Measurements from ENCODE around the gene FAM98A. TPM values are rescaled to one million over a fixed set of nuclear protein-coding genes. Genes with fewer than 3 reads are reported as not detected.

The FAM98A gene
- total and polyA plus RNA-seq, 7 donors, result 11.8 to 53.2 (median 20.9) TPM

DNA sequence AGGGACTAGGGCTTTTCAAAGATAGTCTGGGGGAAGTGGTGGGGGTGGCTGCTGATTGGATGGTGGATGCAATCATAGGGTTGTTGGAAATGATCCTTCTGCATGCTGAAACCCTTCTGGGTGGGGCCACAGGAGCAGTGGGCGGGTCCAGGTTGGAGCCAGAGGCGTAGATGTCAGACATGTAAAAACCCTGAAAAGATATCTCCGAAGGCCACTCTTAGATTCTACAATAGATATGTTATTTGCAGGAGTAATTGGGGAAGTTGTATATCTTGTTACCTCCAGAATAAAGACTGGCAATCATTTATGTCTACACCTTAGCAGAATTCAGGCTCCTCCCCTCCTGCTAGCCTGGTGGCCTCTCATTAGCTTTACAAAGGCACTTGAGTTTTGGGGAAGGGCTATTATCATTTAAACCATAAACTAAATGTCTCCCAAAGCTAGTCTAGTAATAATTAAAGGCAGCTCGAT, 8.2 kb upstream of the FAM98A start:
- intact Hi-C loops (cut with DNase I), result no loop called here
- TF ChIP-seq POLR2AphosphoS5 (IDR thresholded peaks at IDR 0.05), result no peak
- no peak for TF ChIP-seq POLR2A (IDR thresholded peaks at IDR 0.05)
- TF ChIP-seq EP300 (IDR thresholded peaks at IDR 0.05), result no peak
- TF ChIP-seq, protein P1, sequence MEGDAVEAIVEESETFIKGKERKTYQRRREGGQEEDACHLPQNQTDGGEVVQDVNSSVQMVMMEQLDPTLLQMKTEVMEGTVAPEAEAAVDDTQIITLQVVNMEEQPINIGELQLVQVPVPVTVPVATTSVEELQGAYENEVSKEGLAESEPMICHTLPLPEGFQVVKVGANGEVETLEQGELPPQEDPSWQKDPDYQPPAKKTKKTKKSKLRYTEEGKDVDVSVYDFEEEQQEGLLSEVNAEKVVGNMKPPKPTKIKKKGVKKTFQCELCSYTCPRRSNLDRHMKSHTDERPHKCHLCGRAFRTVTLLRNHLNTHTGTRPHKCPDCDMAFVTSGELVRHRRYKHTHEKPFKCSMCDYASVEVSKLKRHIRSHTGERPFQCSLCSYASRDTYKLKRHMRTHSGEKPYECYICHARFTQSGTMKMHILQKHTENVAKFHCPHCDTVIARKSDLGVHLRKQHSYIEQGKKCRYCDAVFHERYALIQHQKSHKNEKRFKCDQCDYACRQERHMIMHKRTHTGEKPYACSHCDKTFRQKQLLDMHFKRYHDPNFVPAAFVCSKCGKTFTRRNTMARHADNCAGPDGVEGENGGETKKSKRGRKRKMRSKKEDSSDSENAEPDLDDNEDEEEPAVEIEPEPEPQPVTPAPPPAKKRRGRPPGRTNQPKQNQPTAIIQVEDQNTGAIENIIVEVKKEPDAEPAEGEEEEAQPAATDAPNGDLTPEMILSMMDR (IDR thresholded peaks at IDR 0.05), result no peak
- H3K36me3 ChIP-seq, result no peaks in the 10 kb centered on the region
- no peaks in the 10 kb centered on the region for H3K27me3 ChIP-seq
- DNase-seq, result no peak
- H3K27ac ChIP-seq, result no peak overlapping the region
- H3K9me3 ChIP-seq, result no peaks in the 10 kb centered on the region
- 58 to 71% methylated on average over 4 of the region's 4 CpGs for WGBS, 2 donors
- peaks cover 0 to 14% (median 4%) of the 10 kb centered on the region in 4 donors for H3K4me1 ChIP-seq
- H3K4me3 ChIP-seq, result no peak overlapping the region

DNA sequence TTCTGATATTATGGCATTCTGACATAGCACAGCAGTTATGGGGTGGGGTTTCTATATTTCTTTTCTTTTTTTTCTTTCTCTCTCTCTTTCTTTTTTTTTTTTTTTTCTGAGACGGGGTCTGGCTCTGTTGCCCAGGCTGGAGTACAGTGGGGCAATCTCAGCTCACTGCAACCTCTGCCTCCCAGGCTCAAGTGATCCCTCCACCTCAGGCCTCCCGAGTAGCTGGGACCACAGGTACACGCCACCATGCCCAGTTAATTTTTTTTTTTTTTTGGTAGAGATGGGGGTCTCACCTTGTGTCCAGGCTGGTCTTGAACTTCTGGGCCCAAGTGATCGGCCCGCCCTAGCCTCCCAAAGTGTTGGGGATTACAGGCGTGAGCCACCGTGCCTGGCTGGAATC, 7.5 kb upstream of the FAM98A start:
- DNase-seq, result no peak
- H3K9me3 ChIP-seq, result no peaks in the 10 kb centered on the region
- H3K27me3 ChIP-seq, result no peaks in the 10 kb centered on the region
- no peak overlapping the region for H3K4me3 ChIP-seq
- H3K27ac ChIP-seq, result no peak overlapping the region
- 90 to 96% methylated on average over 7 of the region's 7 CpGs for WGBS, 2 donors
- intact Hi-C loops (cut with DNase I), result no loop called here
- H3K4me1 ChIP-seq, result peaks cover 0 to 14% (median 4%) of the 10 kb centered on the region in 4 donors
- TF ChIP-seq EP300 (IDR thresholded peaks at IDR 0.05) (no peak), POLR2AphosphoS5 (IDR thresholded peaks at IDR 0.05) (no peak), POLR2A (IDR thresholded peaks at IDR 0.05) (no peak)
- TF ChIP-seq, protein P1 (IDR thresholded peaks at IDR 0.05), result no peak
- no peaks in the 10 kb centered on the region for H3K36me3 ChIP-seq

DNA sequence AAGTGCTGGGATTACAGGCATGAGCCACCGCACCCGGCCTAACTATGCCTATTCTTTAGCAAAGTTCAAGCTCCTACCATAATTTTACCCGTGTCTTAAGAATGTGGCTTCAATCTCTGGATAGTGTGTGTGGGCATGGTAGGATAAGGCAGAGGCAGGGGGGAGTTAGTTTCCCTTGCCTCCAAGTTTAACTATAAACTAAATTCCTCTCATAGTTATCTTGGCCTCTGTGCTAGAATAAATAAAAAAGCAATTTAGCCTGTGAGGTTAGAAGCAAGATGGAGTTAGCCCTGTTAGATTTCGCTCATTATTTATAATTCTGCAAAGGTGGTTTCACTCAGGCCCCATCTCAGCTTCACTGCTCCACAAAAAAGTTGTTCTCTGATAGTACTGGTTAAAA, 7.0 kb upstream of the FAM98A start:
- no peak overlapping the region for H3K4me3 ChIP-seq
- TF ChIP-seq, protein P1 (IDR thresholded peaks at IDR 0.05), result no peak
- TF ChIP-seq EP300 (IDR thresholded peaks at IDR 0.05) (no peak), POLR2A (IDR thresholded peaks at IDR 0.05) (no peak), POLR2AphosphoS5 (IDR thresholded peaks at IDR 0.05) (no peak)
- peaks cover 0 to 14% (median 4%) of the 10 kb centered on the region in 4 donors for H3K4me1 ChIP-seq
- no peaks in the 10 kb centered on the region for H3K9me3 ChIP-seq
- H3K27me3 ChIP-seq, result no peaks in the 10 kb centered on the region
- DNase-seq, result no peak
- H3K36me3 ChIP-seq, result no peaks in the 10 kb centered on the region
- WGBS, 2 donors, result 88 to 92% methylated on average over 4 of the region's 4 CpGs
- no peak overlapping the region for H3K27ac ChIP-seq
- intact Hi-C loops (cut with DNase I), result no loop called here

DNA sequence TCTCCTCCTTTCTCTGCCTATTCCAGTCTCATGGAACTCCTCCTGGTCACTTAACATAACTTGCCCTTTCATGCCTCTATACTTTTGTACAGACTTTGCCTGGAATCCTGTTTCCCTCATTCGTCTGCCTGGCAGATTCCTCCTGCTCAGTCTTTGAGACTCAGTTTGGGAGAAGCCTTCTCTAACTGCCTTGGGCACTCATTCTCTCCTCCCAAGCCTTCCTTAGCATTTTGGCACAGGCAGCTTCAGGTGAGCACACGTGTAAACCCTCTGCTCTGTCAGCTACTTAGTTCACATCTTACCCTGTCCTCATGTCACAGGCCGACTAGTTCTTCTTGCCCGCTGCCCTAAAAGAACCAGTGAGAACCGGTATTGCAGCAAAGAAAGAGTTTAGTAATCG, 6.0 kb upstream of the FAM98A start:
- no peaks in the 10 kb centered on the region for H3K36me3 ChIP-seq
- no peaks in the 10 kb centered on the region for H3K27me3 ChIP-seq
- H3K4me1 ChIP-seq, result peaks cover 0 to 14% (median 4%) of the 10 kb centered on the region in 4 donors
- TF ChIP-seq POLR2A (IDR thresholded peaks at IDR 0.05), result no peak
- TF ChIP-seq EP300 (IDR thresholded peaks at IDR 0.05), result no peak
- TF ChIP-seq, protein P1 (IDR thresholded peaks at IDR 0.05), result no peak
- TF ChIP-seq POLR2AphosphoS5 (IDR thresholded peaks at IDR 0.05), result no peak
- no peaks in the 10 kb centered on the region for H3K9me3 ChIP-seq
- DNase-seq, result no peak
- H3K27ac ChIP-seq, result no peak overlapping the region
- WGBS, 2 donors, result 84 to 86% methylated on average over 6 of the region's 6 CpGs
- H3K4me3 ChIP-seq, result no peak overlapping the region
- intact Hi-C loops (cut with DNase I), result no loop called here

DNA sequence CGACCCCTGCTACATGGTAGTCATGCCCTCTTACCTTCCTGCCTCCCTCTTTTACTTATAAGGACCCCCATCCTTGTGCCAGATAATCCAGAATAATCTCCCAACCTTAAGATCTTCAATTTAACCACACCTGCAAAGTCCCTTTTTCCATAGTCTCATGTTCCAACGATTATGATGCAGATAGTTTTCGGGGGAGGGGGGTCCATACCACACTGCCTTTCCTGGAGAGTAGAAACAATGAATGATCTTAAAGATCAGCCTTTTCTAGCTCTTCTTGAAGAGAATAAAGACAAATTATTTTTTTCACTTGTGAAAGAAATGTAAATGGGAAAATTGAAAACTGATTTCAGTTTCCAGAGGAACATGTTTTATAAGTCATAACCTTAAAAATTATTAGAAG, 4.3 kb upstream of the FAM98A start:
- no peaks in the 10 kb centered on the region for H3K27me3 ChIP-seq
- H3K27ac ChIP-seq, result no peak overlapping the region
- no peaks in the 10 kb centered on the region for H3K9me3 ChIP-seq
- TF ChIP-seq EP300 (IDR thresholded peaks at IDR 0.05) (no peak), POLR2AphosphoS5 (IDR thresholded peaks at IDR 0.05) (no peak), POLR2A (IDR thresholded peaks at IDR 0.05) (no peak)
- TF ChIP-seq, protein P1 (IDR thresholded peaks at IDR 0.05), result no peak
- intact Hi-C loops (cut with DNase I), result no loop called here
- no peak overlapping the region for H3K4me3 ChIP-seq
- no peak for DNase-seq
- H3K4me1 ChIP-seq, result peaks cover 0 to 17% (median 5%) of the 10 kb centered on the region in 4 donors
- 81 to 84% methylated on average over 3 of the region's 3 CpGs for WGBS, 2 donors
- H3K36me3 ChIP-seq, result no peaks in the 10 kb centered on the region

Data from sigmoid colon (tissue), 7 donors.